CD4-positive, alpha-beta T cell treated with Interleukin-15 for 4 hours (primary cell): ENCODE data around the gene RALGPS1.
A peak's percentile ranks its signal among the peaks of the same experiment; 100 is the strongest.

Experiments used
- DNase-seq: peaks from one replicate; pipeline ENCODE4 v3.0.0-alpha.2; 2020; ENCODE audit warnings: low spot score

RALGPS1 gene

DNA sequence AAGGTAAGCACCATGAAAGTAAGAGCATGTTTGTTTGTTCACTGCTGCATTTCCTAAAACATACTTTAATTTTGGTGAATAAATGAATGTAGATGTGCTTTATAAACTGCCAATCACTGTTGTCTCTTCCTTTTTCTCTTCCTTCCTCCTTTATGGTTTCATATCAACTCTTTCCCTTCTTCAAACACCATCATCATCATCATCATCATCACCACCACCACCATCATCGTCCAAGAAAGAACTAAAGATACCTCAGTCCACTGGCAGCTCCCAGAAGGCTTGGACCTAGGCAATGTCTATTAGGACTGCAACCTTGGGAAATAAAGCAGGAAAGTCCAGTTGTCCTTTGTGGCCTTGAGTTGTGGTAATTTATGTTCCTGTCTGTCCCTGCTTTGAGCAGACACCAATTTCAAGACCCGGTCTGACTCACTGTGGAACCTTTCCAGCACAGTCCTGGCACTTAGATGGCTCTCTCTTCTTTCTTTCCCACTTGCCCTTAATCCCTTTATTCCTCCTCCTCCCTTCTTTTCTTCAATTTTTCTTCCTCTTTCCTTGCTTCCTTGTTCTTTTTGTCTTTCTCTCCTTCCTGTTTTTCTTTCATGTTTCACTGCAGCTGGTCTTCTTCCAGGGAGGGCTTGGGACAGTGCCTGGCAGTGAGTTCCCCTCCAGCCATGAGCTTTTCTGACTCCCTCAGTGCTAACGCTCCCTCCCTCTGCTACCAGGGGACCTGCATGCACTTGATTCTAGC, 108.5 kb downstream of the RALGPS1 start:
- no peak for DNase-seq

DNA sequence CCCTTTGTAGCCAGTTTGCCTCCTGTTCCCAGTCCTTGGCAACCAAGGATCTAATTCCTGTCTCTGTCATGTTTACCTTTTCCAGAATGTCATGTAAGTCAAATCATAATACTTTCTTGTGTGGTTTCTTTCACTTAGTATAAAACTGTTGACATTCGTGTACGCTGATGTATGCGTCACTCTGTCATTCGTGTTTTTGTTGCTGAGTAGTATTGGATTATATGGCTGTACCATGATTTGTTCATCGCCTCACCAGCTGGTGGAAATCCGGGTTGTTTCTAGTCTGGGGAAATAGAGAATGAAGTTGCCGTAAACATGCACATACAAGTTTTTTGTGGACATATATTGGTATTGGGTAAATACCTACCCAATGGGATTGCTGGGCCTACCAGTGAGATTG, 110.5 kb downstream of the RALGPS1 start:
- DNase-seq, result no peak

DNA sequence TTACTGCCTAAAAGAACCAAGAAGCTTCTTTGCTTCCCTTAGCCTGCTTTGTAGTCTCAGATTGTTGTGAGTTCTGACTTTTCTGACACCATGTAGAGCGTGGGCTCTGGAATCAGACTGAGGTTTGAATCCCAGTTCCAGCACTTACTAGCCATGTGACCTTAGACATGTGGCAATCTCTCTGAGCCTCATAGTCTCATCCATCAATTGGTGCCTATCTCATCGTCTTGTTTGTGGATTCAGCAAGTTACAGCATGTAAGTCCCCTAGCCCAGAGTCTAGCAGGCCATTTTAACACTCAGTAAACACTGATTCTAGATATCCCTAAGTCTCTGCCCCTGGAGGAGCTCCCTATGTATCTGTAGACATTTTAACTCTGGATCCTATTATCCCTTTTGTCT, 113.1 kb downstream of the RALGPS1 start:
- DNase-seq, result no peak

DNA sequence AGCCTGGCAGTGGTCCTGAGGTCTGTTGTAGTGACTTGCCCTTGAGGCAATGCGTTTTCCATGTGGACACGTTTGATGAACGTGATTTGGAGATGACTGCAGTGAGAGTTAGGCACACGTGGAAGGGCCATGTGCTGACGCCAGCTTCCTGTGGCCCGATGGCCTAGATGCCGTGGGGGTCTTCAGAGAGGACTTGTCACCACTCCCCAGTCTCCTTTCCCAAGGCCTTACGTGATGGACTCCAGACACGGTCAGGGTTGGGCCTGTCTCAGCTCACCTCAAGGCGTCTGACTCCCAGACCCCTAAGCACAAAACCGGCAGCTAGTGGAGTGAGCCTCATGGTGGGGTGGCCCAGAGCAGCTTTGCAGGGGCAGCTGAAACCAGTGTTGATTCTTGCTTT, 115.0 kb downstream of the RALGPS1 start:
- no peak for DNase-seq

DNA sequence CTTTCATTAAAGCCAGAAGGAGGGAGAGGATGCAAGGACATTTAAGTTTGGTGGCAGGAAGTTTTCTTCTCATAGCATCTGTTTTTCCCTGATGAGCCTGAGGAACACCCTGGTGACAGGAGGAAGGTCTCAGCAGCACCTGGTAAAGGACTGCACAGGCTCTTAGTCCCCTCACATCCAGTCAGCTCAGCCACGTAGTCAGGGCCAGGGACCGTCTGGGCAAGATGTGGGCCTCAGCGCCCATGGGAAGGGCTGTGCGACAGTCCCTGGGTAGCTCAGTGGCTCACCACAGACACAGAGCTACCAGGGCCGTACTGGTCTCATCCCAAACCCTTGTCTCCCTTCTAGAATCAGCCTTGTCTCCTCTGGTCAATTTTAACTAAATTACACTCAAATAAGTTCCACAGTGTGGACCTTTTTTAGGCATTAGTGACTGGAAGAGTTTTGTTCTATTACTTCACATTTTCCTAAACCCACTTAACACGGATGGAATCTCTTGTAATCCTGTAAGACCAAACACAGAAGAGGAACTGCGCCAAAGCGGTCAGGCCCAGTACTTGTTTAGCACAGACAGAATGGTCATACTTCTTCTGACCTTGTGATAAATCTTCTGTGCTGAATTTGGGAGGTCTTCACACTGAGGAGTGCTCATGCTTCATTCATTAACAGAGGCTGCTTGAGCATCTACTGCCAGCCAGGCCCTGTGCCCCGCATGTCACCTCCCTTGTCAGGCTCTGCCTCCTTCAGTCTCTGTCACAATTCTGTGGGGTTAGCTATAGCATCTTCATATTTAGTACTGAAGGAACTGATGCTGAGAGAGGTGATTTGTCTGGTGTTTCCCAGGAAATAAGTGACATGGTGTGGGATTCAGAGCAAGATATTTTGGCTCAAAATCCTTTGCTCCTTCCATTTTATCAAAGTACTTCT, 116.5 kb downstream of the RALGPS1 start:
- DNase-seq, result no peak

DNA sequence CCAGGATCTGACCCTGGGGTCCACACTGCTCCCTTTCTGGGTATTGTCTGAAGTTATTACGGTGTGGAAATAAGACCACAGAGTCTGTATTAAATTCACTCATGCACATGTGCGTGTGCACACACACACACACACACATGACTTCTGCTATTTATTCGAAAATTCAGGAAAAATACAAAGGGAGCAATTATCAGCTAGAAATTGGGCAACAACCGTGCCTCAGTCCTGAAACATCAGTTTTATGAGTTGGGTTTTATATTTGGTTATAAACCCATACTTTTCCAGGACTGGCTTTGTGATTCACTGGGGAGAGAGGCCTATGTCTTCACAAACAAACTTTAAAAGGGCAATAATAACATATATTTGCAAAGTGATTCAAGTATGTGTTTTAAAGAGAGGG, 117.7 kb downstream of the RALGPS1 start:
- no peak for DNase-seq

DNA sequence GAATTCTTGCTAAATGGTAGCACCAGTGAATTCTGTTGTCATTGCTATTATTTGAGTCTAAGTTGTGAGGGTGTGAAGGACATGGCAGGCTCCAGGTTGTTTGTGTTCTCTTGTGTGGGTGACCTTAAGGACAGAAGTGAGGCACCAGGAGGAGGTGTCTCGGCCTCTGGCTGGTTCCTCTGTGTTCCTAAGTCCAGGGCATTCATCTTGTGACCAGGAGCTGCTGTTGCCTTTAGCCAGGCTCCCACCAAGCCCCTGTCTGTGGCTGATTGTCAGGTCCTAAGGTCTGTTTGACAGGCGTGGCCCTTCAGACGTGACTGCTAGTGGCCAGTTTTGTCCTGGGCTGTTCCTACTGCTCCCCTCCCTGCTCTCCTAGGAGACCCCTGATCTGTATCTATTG, 118.5 kb downstream of the RALGPS1 start:
- no peak for DNase-seq

DNA sequence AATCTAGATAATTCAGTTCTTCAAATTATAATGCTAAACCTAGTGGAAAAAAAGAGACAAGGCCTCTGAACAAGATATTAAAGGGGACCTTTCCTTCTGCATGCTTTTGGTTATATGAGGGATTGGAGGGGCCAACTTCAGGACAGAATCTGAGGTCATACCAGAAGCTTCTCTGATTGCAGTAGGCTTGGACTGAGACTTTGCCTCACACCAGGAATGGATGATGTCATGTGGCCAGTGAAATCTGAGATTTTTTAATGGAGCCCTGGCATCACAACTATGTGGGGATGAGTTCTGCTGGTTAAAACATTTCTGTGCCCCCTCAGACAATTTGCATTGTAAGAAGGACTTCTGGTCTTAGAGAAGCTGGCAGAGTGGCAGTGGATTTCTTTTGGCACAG, 119.2 kb downstream of the RALGPS1 start:
- DNase-seq, result no peak

DNA sequence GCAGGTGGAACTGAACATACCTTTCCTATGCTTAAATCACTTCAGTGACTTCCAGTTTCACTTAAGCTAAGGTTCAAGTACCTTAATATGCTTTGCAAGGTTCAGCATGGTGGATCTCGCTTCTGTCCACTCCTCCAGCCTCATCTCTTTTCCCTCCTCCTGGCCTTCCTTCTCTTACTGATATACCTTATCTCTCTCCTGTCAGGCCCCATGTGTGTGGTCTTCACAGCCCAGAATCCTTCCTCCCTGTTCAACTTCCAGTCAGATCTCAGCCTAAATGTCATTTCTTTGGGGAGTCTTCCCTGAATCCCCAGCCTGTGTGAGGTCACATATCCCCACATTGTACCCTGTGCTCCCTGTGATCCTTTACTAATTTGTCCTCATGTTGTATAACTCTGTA, 120.1 kb downstream of the RALGPS1 start:
- DNase-seq, result no peak

DNA sequence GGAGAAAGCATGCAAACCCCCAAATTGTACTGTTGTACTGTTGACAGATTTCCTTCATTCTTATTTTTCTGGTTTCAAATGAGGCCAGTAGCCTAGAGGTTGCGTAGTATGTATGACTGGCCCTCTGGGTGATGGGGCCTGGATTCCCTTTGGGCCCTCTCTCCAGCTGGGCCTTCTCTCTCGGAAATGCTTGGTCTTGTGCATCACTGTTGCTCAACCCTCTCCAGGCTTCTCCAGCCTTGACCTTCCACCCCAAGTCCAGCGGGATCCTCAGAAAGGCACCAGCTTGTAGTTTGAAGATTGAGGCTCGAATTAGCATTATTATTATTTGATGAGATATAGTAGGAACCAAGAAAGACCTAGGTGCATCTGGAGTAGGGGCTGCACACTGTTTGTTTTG, 120.8 kb downstream of the RALGPS1 start:
- DNase-seq, result no peak

DNA sequence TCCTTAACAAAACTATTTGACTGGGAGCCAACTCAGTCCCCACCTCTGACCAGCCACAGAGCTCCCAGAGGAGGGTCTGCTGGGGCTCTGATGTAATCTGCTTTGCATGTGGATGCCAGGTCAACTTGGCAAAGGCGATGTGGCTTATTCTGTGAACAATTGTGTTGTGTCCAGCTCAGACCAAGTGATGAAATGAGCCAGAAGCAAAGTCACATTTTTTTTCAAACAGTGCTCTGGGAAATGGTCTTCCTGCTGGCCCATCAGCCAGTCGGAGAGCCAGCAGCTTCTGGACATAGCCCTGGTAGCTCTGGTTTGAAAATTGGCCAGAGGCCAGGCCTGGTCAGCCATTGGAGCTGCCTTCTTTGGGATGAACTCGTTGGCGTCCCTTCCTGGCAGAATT, 121.4 kb downstream of the RALGPS1 start:
- DNase-seq, result no peak

DNA sequence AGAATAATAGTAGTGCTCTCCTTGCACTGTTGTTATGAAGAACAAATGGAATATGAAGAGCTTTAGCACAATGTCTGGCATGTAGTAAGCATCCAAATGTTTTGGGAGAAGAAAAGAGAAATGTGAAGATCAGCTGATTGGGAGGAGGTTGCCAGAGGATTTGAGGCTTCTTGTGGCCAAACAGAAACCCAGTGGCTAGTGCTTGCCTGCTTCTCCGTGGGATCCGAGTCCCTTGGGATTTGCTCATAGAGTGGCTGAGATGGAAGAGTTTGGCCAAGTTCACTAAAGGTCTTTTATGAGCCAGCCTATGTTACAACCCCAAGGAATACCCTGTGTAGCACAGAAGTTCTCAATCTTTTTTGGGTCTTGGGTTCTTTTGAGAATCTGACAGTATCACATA, 121.9 kb downstream of the RALGPS1 start:
- no peak for DNase-seq

DNA sequence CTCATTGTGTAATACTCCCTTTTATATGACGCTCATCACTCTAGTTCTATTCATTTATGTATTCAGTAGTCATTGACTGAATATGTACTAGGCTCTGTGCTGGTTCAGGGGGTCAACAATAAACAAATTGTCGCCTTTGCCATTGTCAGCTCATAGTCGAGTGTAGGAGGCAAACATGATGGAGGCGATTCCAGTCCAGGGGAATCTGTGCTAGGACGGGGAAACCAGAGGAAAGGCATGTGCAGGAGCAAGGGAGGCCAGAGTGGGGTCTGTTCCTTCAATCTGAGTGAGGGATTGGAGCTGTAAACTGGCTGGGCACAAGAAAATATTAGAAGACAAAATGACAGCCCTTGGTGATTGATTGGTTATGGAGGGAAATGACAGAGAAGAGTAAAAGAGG, 123.9 kb downstream of the RALGPS1 start:
- DNase-seq, result no peak

DNA sequence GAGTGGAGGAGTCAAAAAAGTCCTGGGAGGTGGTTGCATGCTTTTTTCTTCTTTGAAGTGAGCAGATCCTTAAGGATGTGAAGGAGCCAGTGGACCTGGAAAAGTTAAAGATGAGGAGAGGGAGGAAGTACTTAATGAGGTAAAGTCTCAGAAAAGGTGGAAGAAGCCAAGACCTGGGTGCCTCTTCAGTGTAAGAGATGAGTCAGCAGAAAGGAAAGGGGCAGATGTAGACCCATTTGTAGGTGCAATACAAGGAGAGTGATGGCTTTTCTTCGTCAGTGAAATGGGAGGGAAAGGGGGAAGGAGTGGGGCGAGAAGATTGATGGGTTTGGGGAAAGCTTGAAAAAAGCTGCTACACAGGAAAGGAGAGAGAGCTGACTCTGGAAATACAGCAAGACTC, 124.9 kb downstream of the RALGPS1 start:
- no peak for DNase-seq

DNA sequence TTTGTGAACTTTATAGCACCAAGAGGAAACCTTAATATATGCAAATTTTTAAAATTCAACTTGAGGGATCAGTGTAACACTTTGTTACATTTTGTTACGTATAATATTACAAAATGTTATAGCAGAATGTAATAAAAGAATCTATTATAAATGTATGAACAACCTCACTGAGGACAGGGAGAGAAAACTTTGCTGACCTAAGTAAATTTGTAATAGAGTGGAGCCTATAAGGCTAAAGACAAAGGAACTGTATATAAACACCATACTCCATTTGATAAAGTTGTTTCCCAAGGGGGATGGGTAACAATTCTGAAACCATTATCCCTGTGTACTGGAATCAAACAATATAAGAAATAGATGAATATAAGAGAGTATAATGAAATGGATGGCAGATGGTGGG, 130.6 kb downstream of the RALGPS1 start:
- no peak for DNase-seq

DNA sequence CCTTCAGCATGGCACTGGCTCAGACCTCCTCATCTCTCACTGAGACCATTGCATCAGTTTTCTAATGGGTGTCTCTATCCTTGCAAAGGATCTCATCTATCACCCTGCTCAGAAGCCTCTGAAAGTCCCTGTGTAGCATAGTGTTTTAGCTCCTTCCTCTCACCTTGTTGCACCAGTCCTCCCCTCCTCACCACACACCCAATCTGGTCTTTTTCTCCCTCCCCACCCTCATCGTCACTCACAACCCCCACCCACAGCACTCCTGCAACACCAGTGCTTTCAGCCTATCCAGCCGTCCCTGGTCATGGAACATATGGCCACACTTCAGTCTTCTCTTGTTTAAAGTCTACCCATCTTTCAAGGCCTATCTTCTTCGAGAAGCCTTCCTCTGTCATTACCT, 133.4 kb downstream of the RALGPS1 start:
- no peak for DNase-seq

DNA sequence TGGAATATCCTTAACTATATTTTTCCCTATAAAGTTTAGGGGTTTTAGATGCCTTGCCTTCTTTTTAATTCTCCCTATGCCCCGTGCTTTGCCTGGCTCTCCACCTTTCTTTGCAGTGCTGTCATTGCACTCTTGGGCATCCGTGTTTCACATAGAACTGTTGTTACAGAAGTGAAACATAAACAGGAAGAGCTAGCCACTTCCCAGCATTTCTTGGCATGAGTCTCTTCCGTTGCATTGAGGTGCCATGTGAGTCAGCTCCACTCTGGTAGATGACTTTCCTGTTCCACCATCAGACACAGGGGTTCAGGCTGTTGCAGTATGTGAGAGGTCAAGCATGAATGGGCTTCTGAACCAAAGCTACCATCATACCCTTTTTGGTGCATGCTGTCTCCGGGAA, 134.5 kb downstream of the RALGPS1 start:
- DNase-seq, result peak; percentile 40

DNA sequence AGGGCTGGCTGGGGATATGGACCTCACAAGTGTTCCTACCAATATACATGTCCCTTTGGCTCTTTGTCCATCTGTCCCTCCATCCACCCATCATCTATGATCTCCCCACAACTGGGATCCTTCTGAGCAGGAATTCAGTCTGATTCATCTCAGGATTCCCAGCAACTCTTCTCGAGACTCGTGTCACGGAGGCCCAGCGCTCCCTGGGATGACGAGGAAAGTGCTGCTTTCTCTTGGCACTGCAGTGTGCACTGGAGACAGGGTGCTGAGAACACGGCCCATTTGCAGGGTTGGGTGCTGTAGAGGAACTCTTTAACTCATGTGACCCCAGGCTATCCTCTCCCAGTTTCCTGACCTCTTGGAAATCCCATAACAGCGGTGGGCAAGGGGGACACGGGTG, 135.0 kb downstream of the RALGPS1 start:
- DNase-seq, result no peak

DNA sequence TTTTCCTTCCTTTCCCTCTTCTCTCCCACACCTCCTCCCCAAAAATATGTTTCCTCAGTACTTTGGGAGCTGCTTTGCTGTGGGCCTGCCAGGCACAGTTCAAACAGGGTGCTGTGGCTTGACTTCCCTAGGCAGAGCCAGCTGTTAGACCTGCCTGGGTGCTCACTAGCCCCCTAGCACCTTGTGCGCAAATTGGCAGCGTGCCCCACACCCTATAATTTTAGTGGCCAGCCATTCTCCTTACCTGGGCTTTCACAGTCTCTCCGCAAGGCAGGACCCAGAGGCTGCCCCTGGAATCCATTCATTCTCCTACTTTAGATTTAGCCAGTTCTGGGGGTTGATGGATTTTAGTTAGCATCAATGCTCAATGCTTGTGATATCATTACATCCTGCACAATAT, 135.6 kb downstream of the RALGPS1 start:
- DNase-seq, result no peak

DNA sequence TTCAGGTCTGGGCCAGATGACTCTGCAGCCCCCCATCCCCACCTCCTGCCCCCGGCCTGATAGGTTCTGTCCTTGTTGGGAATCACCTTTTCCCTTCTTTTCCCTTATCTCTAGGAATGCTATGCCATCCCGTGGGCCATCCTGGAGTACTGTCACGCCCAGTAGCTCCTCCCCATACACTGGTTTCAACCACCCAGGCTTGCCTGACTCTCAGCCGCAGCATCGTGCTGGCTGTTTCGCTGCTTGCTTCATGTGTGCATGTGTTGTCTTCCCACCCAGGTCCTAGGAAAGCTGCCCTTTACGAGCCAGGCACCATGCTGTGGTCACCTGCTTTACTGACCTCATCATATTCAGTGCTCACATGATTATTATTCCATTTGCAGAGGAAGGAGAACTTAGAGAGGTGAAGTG, 136.0 kb downstream of the RALGPS1 start:
- DNase-seq, result no peak

DNA sequence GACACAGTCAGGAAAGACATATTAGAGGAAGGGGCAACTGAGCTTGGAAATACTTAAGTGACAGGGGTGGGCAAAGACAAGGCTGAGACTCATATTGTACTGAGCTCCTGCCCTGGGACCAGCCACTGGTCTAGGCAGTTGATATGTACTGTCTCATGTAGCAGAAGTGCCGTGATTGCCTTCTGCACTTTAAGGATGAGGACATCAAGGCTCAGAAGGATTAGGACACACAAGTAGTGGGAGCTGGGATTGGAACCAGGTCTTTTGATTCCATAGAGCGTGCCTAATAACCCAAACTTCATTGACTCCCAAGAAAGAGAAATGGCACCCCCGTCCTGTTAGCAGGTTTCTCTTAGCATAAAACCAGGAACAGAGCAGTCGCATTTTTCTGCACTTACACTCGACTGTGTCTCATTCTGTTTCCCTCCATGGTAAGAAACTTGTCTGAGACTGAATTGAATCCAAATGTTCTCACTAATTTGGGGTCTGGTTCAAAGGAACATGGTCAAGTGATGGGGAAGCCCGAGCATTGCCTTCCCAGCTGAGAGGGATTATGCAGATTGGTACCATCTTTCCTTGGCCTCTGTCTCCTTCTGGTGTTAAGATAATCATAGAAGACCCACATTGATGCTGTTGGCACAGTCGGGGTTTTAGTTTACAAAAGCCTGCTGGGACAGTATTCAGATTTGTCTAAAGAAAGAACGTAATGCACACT, 137.5 kb downstream of the RALGPS1 start:
- DNase-seq, result no peak

DNA sequence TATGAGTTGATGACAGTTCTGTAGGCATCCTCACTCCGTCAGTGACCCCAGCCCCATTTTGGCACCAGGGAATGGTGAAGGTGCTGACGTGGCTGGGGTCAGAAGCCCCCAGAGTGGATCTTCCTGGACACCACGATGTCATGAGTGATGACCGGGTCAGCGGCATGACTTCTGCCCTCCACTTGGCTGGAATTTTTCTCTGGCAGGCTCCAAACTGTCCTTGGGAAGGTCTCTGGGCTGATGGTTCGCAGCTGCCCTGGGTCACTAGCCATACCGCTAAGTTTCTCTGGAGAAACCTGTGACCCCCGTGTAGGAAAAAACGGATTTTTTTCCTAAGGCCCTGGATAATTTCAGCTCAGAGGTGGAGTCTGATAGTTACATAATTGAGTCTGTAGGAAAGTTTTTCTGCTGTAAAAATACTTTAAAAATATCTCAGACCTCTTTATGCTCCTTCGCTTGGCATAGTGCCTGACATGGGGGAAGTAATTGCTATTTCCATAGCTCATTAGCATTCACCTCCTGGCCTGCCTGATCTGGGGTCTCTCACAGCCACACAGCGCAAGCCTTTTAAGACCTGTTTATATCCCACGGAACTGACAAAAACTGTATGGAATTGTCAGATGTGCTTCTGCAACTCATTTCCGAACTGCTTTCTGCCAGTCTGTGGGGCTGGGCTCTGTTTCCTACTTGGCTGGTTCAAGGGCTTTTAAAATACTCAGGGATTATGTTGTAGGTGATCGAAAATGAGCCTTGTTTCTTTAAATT, 138.7 kb downstream of the RALGPS1 start:
- no peak for DNase-seq
